ENCODE measurements around the gene DDN. TPM values are rescaled to one million over a fixed set of nuclear protein-coding genes. Genes with fewer than 3 reads are reported as not detected.
A peak's percentile ranks its signal among the peaks of the same experiment; 100 is the strongest.

The DDN gene
- polyA plus RNA-seq, 1 experiment = 0.07 TPM

DNA sequence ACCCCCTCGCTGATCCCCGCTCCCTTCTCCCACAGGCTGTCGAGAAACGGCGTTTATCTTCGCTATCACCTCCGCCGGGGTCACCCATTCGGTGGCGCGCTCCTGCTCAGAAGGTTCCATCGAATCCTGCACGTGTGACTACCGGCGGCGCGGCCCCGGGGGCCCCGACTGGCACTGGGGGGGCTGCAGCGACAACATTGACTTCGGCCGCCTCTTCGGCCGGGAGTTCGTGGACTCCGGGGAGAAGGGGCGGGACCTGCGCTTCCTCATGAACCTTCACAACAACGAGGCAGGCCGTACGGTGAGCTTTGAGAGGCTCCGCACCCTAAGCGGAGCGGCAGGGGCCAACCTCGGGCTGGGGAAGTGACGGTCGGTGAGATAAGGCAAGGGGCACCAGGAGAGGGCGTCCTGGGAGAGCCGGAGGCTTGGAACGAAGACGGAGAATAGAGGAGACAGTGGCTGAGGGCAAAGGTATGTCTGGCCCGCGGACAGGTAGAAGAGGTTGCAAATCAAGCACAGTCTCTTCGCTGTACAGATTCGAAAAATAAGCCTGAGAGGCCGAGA, 18.7 kb downstream of the DDN start:
- peaks cover 67% of the 10 kb centered on the region for H3K27me3 ChIP-seq (ENCODE audit: control insufficient read depth, insufficient read depth, low read length)
- POLR2A ChIA-PET = no interaction called here
- CTCF ChIA-PET = interaction anchor here (1.1 to 30.1 kb wide), 5 partner anchors 6 to 128 kb away, joined by 4 to 757 read pairs (median 89); partner anchors contain the start of genes DDN, DDX23, WNT1 and WNT10B
- no peaks in the 10 kb centered on the region for H3K36me3 ChIP-seq (ENCODE audit: control insufficient read depth, insufficient read depth, low read length)
- no peak for DNase-seq (ENCODE audit: low read depth)
- TF ChIP-seq, protein P1, sequence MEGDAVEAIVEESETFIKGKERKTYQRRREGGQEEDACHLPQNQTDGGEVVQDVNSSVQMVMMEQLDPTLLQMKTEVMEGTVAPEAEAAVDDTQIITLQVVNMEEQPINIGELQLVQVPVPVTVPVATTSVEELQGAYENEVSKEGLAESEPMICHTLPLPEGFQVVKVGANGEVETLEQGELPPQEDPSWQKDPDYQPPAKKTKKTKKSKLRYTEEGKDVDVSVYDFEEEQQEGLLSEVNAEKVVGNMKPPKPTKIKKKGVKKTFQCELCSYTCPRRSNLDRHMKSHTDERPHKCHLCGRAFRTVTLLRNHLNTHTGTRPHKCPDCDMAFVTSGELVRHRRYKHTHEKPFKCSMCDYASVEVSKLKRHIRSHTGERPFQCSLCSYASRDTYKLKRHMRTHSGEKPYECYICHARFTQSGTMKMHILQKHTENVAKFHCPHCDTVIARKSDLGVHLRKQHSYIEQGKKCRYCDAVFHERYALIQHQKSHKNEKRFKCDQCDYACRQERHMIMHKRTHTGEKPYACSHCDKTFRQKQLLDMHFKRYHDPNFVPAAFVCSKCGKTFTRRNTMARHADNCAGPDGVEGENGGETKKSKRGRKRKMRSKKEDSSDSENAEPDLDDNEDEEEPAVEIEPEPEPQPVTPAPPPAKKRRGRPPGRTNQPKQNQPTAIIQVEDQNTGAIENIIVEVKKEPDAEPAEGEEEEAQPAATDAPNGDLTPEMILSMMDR (IDR thresholded peaks at IDR 0.05; ENCODE audit: insufficient read depth, low read depth, low read length) = 0 out of 2 replicates have a peak, but pooled peaks have one; percentile 2
- H3K4me3 ChIP-seq (ENCODE audit: low read depth, low read length) = no peak overlapping the region

DNA sequence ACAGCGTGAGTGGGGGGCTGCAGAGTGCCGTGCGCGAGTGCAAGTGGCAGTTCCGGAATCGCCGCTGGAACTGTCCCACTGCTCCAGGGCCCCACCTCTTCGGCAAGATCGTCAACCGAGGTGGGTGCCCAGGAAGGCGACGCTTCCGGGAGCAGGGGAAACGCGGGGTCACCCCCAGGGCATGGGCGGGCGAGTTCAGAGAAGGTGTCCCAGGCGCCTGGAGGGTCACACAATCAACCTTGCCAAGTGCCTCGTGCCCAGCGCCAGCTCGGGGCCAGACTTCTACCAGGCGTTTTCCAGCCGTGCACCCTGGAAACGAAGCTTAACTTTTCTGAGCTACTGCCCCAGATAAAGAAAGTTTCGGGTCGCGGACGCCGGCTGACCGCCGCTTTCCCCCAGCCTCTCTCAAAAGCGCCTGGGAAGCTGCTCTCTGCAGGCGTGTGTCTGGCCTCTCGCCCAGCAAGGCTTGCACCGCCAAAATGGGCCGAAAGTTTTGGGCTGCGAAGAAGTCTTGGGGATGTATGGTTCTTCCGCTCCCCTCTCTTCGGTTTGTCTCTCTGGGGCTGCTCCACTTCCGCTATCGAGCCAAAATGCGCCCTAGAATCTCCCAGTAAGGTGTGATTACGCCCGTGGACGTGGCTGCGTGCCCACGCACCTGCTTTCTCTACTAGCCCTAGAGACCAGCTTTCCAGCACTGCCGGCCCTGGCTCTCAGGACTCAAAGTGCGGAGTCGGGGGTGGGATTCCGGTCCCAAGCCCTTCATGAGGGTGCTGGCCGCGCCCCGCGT, 19.4 kb downstream of the DDN start:
- H3K36me3 ChIP-seq (ENCODE audit: control insufficient read depth, insufficient read depth, low read length) = no peaks in the 10 kb centered on the region
- POLR2A ChIA-PET = no interaction called here
- no peak overlapping the region for H3K4me3 ChIP-seq (ENCODE audit: low read depth, low read length)
- H3K27me3 ChIP-seq (ENCODE audit: control insufficient read depth, insufficient read depth, low read length) = peaks cover 62% of the 10 kb centered on the region
- CTCF ChIA-PET = interaction anchor here (0.9 to 30.1 kb wide), 5 partner anchors 14 to 127 kb away, joined by 3 to 757 read pairs (median 8); partner anchors contain the start of genes DDN and DDX23
- TF ChIP-seq, protein P1 (IDR thresholded peaks at IDR 0.05; ENCODE audit: insufficient read depth, low read depth, low read length) = no peak
- DNase-seq (ENCODE audit: low read depth) = no peak

DNA sequence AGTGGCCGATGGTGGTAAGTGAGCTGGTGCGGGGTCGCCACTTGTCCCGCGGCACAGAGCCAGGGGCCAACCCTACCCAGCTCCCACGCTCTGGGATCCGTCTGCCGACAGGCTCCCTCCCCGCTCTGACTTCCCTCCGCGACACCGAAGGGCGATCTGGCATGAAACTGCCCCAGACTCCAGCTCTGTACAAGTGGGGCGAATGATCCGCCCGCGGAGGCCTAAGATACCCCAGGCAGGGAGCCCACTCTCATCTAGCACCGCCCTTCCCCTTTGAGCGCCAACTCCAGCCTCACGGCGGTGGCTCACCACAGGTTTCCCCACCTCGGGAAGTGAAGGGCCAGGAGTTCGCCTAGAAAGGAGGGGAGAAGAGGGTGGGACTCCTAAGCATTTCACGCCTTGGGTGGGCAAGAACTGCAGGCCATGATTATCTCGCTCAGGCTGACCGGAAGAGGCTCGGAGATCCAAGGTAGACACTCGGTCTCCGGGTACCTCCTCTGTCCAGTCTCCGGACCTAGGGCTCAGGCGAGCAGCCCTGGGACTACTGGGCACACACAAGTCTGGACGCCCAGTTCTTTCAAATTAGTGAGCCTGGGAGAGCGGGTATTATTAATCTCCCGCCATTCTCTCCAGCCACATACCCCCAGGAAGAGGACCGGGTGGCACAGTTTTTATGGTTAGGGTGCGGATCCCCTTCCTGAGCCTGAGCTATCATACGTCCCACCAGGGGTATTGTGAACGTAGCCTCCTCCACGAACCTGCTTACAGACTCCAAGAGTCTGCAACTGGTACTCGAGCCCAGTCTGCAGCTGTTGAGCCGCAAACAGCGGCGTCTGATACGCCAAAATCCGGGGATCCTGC, 20.2 kb downstream of the DDN start:
- CTCF ChIA-PET = interaction anchor here (0.6 to 30.1 kb wide), 9 partner anchors 14 to 393 kb away, joined by 3 to 757 read pairs (median 6); partner anchors contain the start of genes DDN and DDX23
- POLR2A ChIA-PET = no interaction called here

DNA sequence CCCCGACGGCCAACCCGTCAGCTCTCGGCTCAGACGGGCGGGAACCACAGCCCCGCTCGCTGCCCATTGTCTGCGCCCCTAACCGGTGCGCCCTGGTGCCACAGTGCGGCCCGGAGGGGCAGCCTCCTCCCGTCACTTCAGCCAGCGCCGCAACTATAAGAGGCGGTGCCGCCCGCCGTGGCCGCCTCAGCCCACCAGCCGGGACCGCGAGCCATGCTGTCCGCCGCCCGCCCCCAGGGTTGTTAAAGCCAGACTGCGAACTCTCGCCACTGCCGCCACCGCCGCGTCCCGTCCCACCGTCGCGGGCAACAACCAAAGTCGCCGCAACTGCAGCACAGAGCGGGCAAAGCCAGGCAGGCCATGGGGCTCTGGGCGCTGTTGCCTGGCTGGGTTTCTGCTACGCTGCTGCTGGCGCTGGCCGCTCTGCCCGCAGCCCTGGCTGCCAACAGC, 20.9 kb downstream of the DDN start, which contains the start of gene WNT1:
WNT1 (plus strand) TSS at position 32 of the 450 bp plus-strand sequence; CDS start at position 361, 329 bp downstream.
- TF ChIP-seq, protein P1 (IDR thresholded peaks at IDR 0.05; ENCODE audit: insufficient read depth, low read depth, low read length) = 0 out of 2 replicates have a peak, but pooled peaks have one; percentile 14
- no peak for DNase-seq (ENCODE audit: low read depth)
- POLR2A ChIA-PET = no interaction called here
- Histone ChIP-seq H3K27me3 (ENCODE audit: control insufficient read depth, insufficient read depth, low read length) (peaks cover 51% of the 10 kb centered on the region), H3K36me3 (ENCODE audit: control insufficient read depth, insufficient read depth, low read length) (no peaks in the 10 kb centered on the region), H3K4me3 (ENCODE audit: low read depth, low read length) (peak within 1 kb of the TSS; percentile 6; the same call in 1 of the 2 replicates)
- CTCF ChIA-PET = interaction anchor here (0.9 to 30.1 kb wide), 17 partner anchors 13 to 189 kb away, joined by 3 to 757 read pairs (median 4); partner anchors contain the start of genes ADCY6, ARF3, DDN and DDX23

More for the DNA sequence above, 20.2 kb downstream of the DDN start:
- TF ChIP-seq, protein P1 (IDR thresholded peaks at IDR 0.05; ENCODE audit: insufficient read depth, low read depth, low read length) = no peak
- Histone ChIP-seq H3K4me3 (ENCODE audit: low read depth, low read length) (peak overlapping the region; percentile 6; the same call in 1 of the 2 replicates), H3K27me3 (ENCODE audit: control insufficient read depth, insufficient read depth, low read length) (peaks cover 58% of the 10 kb centered on the region), H3K36me3 (ENCODE audit: control insufficient read depth, insufficient read depth, low read length) (no peaks in the 10 kb centered on the region)
- DNase-seq (ENCODE audit: low read depth) = no peak
